Left ventricle myocardium inferior (tissue), 1 donor: Measurements from ENCODE around the gene ASB7. TPM values are rescaled to one million over a fixed set of nuclear protein-coding genes. Genes with fewer than 3 reads are reported as not detected.

ENCODE experiments used
- DNase-seq: peaks from one replicate; pipeline ENCODE4 v3.0.0-alpha.2; 2020
- H3K27ac ChIP-seq: fragments of 200-600 bp; replicated peaks from 2 replicates; pipeline ENCODE4 v1.8.0; 2021
- H3K27me3 ChIP-seq: fragments of 200-600 bp; 2 replicates; pipeline ENCODE4 v1.8.0; 2021; ENCODE audit warnings: low read depth
- H3K36me3 ChIP-seq: fragments of 200-600 bp; 2 replicates; pipeline ENCODE4 v1.8.0; 2021
- H3K4me1 ChIP-seq: fragments of 200-600 bp; 2 replicates; pipeline ENCODE4 v1.8.0; 2021
- H3K4me3 ChIP-seq: fragments of 200-600 bp; 2 replicates; pipeline ENCODE4 v1.8.0; 2021; ENCODE audit warnings: mild to moderate bottlenecking, moderate library complexity
- H3K9me3 ChIP-seq: fragments of 200-600 bp; replicated peaks from 2 replicates; pipeline ENCODE4 v1.8.0; 2021
- CTCF ChIP-seq: fragments of 200-600 bp; IDR thresholded peaks from 2 replicates; pipeline ENCODE4 v1.8.0; 2021; ENCODE audit warnings: antibody characterized with exemption, mild to moderate bottlenecking, borderline replicate concordance
- intact Hi-C: fragments of 100-400 bp; cut with micrococcal nuclease; formaldehyde crosslinking; loops from one replicate; pipeline ENCODE4 v1.11.0; 2022
- total RNA-seq: library from RNA; stranded (reverse); fragmentation: NEBNext Ultra II Directional; extraction: Animal tissue kit (Norgen Biotek cat#: 25700); gene quantifications from one replicate; pipeline ENCODE4 v1.2.1, GENCODE V29; 2021
- donor health status: DM: no; HTN: yes; CAD: no; lungs with severe emphysema.

The ASB7 gene
- total RNA-seq, 1 donor from 2014 or later = 4.6 TPM

DNA sequence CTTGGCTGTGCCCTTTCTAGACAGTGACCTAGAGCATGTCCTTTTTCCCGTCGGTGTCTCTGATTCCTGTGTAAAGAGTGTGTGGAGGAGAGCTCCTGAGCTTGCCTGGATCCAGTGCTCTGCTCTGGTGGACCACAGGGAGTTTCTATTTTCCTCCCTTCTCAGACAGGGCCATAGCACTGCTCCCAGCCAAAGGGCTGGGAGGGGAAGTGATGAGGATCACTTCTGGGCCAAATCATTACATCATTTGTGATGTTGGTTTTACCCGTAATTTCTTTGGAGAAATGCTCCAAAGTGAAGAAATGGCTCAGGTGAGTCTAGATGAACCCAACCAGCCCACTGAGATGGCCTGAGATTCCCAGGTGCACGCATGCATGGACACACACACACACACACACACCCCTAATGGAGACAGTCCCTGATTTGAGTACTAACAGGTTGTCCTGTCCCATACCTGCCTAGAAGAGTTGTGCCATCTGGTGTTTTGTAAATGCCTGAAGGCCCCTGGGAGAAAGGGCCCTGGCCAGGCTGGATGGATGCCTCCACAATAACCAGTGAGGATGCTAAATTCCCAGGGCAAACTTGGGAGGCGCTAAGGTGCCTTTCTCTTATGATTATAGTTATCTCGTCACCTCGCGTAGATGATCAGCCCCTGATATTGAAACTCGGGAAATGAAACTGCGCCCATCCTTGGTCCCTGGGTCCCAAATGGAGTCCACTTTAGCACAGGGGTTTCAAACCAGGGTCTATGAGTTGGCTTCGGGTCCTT, 86.9 kb downstream of the ASB7 start:
- H3K9me3 ChIP-seq = no peaks in the 10 kb centered on the region
- H3K27me3 ChIP-seq = peaks cover 55% of the 10 kb centered on the region
- no peak overlapping the region for H3K4me3 ChIP-seq
- H3K4me1 ChIP-seq = no peaks in the 10 kb centered on the region
- intact Hi-C loops = no loop called here
- H3K36me3 ChIP-seq = no peaks in the 10 kb centered on the region
- DNase-seq = no peak
- no peak overlapping the region for H3K27ac ChIP-seq
- no peak for TF ChIP-seq CTCF

- Histone ChIP-seq H3K9me3 (peaks cover 4% of the 10 kb centered on the region), H3K27ac (no peak overlapping the region), H3K4me1 (no peaks in the 10 kb centered on the region), H3K4me3 (no peak overlapping the region), H3K27me3 (peaks cover 58% of the 10 kb centered on the region), H3K36me3 (no peaks in the 10 kb centered on the region)
- TF ChIP-seq CTCF = no peak
- intact Hi-C loops = no loop called here
- DNase-seq = no peak
These were observed 87.8 kb downstream of the ASB7 start for GRCh38 chr15:100690032-100690794.

DNA sequence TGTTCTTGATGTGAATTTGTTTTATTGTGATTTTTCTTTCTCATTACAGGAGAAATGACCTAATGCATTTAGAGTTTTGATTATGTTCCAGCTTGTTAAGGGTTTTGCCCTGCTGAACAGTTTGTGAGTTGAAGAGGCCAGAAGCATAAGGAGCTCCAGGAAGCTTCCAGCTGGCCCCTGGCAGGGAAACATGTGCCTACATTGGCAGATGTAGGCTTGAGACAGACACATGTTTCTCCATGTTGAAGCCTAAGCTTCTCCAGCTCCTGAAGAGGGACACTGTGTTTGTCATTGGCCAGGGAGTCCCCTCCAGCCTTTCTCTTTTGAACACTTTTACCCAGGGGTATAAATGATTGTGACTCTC, 88.4 kb downstream of the ASB7 start:
- H3K36me3 ChIP-seq = no peaks in the 10 kb centered on the region
- peaks cover 54% of the 10 kb centered on the region for H3K27me3 ChIP-seq
- H3K4me1 ChIP-seq = no peaks in the 10 kb centered on the region
- no peak overlapping the region for H3K4me3 ChIP-seq
- no peak for TF ChIP-seq CTCF
- intact Hi-C loops = no loop called here
- no peak for DNase-seq
- H3K27ac ChIP-seq = no peak overlapping the region
- peaks cover 9% of the 10 kb centered on the region for H3K9me3 ChIP-seq

- Histone ChIP-seq H3K4me1 (no peaks in the 10 kb centered on the region), H3K27ac (no peak overlapping the region), H3K36me3 (no peaks in the 10 kb centered on the region), H3K27me3 (peaks cover 48% of the 10 kb centered on the region), H3K9me3 (peaks cover 15% of the 10 kb centered on the region), H3K4me3 (no peak overlapping the region)
- intact Hi-C loops = no loop called here
- TF ChIP-seq CTCF = no peak
- DNase-seq = no peak
These were observed 88.9 kb downstream of the ASB7 start for GRCh38 chr15:100691321-100691720.

DNA sequence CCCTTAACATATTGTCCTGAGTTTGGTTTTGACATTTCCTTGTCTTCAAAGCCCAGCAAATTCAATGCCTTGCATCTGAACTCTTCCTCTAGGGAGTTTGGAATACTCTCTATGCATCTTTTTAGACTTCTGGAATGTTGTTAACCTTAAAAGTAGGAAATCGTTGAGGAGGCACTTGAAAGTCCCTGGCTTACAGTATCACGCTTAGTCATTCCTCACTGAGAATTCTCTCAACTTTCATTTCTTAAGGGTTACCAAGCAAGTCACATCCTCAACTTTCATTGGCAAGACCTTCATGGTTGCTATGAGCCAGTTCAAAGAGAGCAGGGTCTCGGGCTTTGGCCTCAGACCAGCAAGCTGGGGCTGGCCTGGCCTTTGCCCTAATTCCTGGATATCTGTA, 89.9 kb downstream of the ASB7 start:
- DNase-seq = no peak

More for the DNA sequence above, 89.9 kb downstream of the ASB7 start:
- Histone ChIP-seq H3K27me3 (peaks cover 40% of the 10 kb centered on the region), H3K9me3 (peaks cover 21% of the 10 kb centered on the region), H3K4me3 (no peak overlapping the region), H3K36me3 (no peaks in the 10 kb centered on the region), H3K27ac (no peak overlapping the region), H3K4me1 (no peaks in the 10 kb centered on the region)
- intact Hi-C loops = no loop called here
- no peak for TF ChIP-seq CTCF
